Muscle of arm (tissue), 12 donors: ENCODE data around the gene ZNF503. TPM values are rescaled to one million over a fixed set of nuclear protein-coding genes. Genes with fewer than 3 reads are reported as not detected.

ENCODE experiments used
- DNase-seq: peaks from one replicate; pipeline ENCODE4 v3.0.0-alpha.2; 2013
- polyA plus RNA-seq, 12 donors: library from polyadenylated mRNA; unstranded; fragments of 120-200 nt; gene quantifications; one replicate each; pipeline ENCODE4 v1.2.1, GENCODE V29; 2013; ENCODE audit not compliant: insufficient read length in 12 of 12

ZNF503 gene
- polyA plus RNA-seq, 12 donors: 5.7 to 17.7 (median 9.2) TPM; not detected in 1

- DNase-seq: no peak
These were observed 31.7 kb upstream of the ZNF503 start for GRCh38 chr10:75433216-75433615.

GRCh38 chr10:75432763-75433162, 31.2 kb upstream of the ZNF503 start:
- DNase-seq: no peak

DNA sequence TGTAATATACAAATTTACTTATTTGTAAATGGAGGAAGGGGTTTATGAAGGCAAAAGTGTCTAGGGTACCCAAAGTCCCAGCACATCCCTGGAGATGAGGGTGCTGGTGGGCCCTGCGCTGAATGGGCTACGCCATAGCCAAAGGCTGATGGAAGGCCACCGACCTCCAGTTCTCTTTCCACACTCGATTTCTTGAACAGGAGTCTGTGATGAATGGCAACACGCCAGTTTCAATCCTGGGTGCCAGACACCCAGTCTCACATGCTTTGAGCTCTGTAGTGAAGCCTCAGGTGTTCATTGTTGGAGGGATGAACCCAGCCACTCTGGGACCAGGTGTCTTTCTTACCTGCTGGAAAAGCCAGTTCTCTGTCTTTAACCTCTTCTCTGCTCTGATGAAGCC, 30.6 kb upstream of the ZNF503 start:
- DNase-seq: no peak

GRCh38 chr10:75431180-75432111, 29.9 kb upstream of the ZNF503 start, which contains the start of gene LRMDA:
TSS of gene LRMDA (plus strand) at chr10:75431624.
- DNase-seq: no peak

DNA sequence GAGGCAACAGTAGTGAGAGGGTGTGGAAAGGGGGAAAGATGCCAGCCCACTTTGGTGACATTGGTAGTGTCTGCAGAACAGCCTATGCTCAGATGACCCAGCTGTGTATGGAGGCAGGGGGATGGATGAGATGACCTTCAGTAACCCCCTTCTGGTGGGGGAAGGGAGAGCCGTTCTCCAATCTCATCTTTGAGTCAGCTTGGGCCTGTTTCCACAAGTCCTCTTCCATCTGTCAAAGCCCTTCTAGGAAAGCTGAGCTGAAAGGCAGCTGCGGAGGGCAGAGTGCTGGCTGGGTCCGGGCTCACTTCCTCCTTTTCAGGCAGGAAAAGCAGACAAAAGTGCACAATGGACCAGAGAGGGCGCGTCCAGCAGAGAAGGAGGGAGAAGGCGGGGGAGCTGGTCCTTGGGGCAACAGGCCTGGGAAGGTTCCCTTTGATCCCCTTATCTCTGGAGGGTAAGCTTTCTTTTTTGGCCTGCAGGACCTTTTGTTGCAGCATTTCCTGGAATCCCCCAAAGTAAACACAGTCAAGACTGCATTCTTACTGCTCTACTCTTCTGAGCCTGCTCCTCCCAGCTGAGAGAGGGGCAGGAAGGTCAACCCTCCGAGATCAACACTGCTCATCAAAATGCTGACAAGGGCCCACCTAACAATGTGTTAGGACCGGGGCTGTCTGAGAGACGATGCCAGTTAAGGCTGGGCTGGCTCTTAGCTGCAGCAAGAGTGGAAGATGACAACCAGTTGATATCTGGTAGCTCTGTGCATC, 28.6 kb upstream of the ZNF503 start:
- no peak for DNase-seq

DNA sequence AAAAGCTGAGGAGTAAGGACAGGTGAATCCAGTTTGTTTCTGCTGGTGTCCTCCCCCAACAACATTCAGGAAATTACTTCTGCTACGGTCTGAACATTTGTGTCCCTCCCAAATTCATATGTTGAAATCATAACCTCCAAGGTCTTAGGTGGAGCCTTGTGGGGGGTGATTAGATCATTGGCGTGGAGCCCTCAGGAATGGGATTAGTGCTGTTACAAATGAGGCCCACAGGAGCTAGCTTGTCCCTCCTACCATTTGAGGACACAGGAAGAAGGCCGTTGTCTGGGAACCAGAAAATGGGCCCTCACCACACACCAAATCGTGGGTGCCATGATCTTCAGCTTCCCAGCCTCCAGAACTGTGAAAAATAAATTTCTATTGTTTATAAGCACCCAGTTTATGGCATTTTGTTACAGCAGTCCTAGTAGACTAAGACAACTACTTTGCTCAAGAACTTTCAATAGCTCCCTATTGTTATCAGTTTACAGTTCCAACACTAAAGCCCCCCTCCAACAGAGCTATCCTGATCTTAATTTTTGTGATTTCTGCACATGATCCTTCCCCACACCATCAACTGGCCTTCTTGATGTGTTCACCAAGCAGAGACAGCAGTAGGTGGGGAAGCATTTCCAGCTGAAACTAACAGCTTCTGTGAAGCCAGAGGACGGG, 27.7 kb upstream of the ZNF503 start:
- no peak for DNase-seq

DNA sequence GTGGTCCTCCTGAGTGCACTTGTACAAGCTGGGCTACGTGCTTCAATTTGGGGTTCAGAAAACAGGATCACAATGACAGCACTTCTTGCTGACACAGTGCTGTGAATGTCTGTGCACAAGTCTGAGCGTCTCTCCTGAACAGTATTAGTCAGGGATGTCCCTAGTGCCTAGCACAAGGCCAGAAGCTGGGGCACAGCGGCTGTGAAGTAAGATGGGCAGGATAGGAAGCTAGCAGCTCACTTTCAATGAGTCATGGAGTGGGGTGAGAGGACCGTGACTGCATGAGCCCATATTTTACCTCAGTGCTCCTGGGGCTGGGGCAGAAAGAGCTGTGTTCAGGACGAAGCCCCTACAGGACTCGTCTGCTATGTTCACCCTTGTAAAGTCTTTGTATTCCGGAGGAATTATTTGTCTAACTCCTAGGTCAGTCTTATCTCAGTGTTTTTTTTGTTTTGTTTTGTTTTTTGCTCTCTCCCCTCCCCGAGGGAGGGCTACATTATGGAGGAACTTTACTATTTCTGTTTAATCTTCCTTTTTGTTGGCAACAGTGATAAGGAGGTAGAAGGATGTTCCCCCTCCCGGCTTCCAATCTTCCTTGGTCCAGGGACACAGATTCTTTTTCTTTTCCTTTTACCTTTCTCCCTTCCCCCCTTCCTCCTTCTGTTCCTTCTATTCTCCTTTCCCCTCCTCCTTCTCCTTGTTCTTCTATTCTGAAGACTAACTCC, 27.0 kb upstream of the ZNF503 start:
- no peak for DNase-seq

DNA sequence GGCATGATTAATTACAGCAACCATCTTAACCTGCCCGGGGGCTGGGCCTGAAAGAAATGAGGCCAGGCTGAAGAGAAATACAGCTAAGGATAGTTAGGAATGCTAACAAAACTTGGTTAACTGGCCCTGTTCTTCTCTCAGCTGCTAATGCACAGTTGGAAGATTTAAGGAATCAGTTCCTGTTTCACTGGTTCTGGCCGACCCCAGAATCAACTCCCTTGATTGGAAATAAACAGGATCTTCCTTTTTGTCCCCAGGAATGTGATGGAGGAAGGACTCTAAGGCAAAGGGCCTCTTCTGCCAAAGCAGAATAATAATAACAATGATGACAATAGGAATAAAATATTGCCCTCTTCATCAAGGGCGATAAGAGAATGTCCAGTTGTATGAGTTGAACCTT, 26.4 kb upstream of the ZNF503 start:
- no peak for DNase-seq

DNA sequence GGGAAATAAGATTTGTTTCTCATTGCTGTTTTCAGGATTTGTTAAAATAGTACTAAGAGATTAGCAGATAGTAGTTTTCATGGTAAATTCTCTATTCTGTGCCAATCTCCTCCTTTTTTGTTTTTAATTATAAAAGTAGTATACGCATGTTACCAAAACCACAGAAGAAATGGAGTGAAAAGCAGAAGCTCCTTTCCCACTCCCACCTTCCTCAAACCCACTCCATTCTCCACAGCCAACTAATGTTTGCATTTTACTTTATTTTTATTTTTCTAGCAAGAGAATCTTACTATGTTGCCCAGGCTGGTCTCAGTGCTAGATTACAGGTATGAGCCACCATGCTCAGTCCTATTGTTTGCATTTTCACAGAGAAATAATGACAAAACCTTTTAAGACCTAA, 25.3 kb upstream of the ZNF503 start:
- DNase-seq: no peak

DNA sequence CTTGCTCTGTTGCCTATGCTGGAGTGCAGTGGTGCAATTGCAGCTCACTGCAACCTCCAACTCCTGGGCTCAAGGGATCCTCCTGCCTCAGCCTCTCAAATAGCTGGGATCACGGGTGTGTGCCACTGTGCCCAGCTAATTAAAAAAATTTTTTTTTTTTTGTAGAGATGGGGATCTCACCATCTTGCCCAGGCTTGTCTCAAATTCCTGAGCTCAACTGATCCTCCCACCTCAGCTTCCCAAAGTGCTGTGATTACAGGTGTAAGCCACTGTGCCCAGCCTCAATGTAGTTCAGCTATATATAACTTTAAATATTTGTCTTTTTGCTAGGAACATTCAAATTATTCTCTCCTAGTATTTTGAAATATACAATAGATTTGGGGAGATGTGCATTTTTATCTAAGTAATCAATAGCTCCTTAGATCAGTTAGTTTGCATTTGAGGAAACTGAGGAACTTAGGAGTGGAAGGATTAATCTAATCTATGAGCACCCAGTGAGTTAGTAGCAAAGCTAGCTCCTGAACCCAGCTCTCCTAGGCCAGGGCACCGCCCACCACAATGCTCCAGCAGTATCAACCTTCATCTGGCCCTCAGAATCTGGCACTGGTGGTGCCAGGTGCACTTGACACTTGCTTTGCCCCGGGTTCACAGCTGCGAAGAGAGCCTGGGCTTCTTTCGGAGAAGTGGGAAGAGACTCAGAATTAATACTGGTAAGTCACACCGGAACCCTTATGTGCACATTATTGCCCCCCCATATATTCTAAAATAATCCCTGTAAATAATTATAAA, 23.9 kb upstream of the ZNF503 start:
- no peak for DNase-seq

- no peak for DNase-seq
These were observed 23.0 kb upstream of the ZNF503 start for GRCh38 chr10:75424571-75424970.

GRCh38 chr10:75422913-75423312, 21.3 kb upstream of the ZNF503 start:
- DNase-seq: no peak

- DNase-seq: no peak
These were observed 17.1 kb upstream of the ZNF503 start for GRCh38 chr10:75418712-75419111.

GRCh38 chr10:75418293-75418692, 16.7 kb upstream of the ZNF503 start:
- no peak for DNase-seq

- no peak for DNase-seq
These were observed 16.0 kb upstream of the ZNF503 start for GRCh38 chr10:75417522-75417927.

- DNase-seq: no peak
These were observed 13.0 kb upstream of the ZNF503 start for GRCh38 chr10:75414527-75414926.

- peak; percentile 52 for DNase-seq
These were observed 8.8 kb upstream of the ZNF503 start for GRCh38 chr10:75410132-75411005.

DNA sequence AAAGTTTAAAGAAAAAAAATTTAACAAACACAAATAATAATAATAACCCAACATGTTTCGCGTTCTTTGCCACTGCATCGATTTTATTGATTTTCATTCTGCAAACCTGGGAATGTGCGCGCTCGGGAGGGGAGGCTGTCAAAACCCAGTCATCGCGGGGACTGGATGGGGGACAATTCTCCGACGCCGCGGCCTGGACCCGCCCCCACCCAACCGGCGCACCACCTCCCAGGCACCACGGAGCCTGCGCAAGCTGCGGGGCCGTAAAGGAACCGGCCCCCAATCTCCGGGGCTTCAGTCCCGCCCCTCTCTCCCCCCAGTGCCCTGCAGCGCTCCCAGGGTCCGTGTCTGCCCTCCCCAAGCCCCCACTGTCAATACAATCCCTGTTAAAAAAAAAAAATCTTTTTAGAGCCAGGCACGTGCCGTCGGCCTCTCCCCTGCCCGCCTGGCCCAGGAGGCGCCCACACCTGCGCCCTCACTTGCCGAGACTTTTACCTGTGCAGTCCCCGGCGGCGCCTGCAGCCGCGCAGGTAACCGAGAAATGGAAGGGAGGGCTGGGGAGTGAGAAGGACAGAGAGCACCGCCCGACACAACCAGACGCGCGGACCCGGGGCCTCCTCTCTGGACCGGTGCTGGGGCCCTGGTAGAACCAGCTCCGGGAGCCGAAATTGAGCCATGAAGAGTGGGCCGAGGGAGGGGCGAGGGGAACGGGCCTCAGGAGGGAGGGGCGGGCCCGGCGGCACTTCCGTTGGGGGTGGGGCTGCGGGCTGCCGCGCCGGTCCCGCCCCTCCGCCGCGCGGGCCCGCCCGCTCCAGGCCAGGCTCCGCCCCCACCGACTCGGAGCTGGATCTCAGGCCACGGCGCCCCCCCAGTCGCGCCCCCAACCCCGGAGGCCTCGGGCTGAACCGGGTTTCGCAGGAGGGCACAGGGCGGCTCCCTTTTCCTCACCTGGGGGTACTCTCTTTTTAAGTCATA, 7.6 kb upstream of the ZNF503 start:
- peak; percentile 58 for DNase-seq

GRCh38 chr10:75408509-75408875, 6.9 kb upstream of the ZNF503 start:
- DNase-seq: no peak
